ELF-1 (cell line): Measurements from ENCODE around the gene TCF12.

Experiments
- DNase-seq: peaks from one replicate; pipeline ENCODE4 v3.0.0-alpha.2; 2016; ENCODE audit warnings: low read depth, low spot score

Gene TCF12

DNA sequence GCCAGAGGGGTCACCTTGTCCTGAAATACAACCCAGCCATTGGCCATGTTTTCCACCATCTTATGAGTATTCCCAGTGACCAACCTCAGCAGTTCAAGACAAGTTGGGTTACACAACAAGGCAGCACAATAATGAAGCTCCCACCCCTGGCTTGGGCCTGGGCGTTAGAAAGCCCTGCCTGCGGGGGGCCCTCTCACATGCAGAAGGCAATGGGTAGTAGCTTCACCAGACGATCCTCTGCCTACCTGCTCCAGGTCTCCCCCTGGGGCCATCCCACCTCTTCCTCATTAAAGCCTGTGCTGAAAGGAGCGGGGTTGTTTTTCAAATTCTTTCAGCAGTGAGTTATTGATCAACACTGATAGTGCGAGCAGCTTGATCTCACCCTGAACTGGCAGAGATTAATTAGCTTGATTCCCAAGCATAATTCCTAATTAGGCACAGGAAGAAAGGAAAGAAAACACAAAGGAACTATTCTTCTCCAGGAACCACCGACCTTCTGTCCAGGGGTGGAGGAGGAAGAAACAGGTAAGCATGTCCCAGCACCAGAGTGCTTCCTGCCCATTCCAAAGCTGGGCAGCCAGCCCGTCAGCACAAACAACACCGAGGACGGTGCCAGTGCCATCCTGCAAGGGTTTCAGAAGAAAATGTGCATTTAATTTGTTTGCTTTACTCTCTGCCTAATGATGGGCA lies 378.2 kb downstream of the TCF12 start:
- peak; percentile 66 for DNase-seq

DNA sequence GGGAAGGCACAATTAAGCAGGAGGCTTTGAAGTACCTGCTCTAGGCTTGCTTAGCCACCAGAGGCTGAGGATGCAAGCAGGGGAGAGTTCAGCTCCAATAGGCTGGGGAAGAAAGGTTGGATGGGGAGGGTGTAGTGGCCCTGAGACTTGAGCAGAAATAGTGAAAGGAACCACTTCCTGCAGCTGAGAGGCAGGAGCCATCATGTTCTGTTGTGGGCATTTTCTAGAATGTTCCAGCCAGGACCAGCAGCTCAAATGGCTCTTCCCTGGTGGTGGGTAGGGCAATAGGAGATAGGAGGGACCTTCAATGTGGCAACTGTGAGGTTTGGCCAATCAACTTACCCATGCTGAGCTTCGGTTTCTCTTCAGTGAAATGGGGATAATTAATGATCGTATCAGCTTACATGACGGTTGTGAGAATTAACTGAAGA lies 378.7 kb downstream of the TCF12 start:
- peak; percentile 41 for DNase-seq

DNA sequence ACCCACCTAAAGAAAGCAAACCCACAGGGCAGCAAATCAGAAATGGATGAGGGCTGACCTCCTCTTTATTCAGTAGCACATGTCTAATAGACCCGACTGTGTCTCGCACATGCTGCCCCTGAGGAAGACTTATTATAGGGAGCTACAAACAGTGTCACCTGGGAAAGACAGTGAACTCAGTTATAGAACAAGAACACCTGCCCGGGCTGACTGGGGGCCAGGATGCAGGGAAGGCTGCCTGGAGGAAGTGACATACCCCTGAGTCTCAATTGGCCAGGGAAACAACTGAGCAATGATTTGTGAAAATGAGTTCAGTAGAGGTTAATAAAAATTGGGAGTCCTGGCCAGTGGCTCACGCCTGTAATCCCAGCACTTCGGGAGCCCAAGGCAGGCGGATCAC lies 379.2 kb downstream of the TCF12 start:
- DNase-seq = no peak

DNA sequence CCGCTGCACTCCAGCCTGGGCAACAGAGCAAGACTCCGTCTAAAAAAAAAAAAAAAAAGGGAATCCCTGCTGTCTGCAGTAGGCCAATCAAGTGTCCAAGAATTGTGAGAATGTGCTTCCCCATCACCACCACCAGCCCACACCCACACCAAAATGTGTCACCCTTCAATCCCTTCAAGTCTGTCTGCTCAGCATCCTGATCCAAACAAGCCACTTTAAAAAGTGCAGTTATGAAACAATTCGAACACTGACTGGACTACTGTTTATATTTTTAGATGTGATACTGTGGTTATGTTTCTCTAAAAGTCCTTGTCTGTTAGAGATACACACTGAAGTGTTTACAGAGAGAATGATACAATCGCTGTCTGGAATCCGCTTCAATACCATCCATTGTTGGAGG lies 379.8 kb downstream of the TCF12 start:
- DNase-seq = no peak

DNA sequence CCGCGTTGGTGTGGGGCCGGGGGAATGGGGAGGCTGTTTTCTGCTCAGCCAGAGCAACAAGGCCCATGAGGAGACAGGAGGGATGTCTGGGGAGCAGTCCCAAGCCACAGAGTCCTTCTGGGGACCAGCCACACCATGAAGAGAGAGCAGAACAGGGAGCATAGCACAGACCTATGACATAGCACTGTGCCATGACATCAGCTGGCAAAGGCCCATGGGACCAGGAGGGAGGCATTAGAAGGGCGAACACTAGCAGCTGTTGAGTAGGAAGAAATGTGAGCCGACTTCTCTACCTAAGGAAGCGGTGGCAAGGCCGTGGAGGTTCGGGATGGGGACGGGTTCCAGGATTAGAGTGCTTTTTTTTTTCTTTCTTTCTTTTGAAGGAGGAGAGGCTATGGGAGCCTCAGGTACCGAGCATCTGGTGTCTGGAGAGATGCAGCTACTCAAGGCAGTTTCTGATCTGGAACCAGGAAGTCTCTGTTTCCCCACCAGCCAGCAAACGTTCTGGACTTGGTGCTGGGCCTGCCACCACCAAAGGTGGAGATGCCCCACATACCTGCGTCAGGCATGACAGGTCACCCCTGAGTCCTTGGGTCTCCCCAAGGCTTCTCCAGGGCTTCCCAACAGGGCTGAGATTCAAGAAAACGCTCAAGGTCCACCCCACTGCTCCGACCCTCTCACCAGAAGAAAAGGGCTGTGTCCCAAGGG lies 380.6 kb downstream of the TCF12 start:
- DNase-seq = no peak

DNA sequence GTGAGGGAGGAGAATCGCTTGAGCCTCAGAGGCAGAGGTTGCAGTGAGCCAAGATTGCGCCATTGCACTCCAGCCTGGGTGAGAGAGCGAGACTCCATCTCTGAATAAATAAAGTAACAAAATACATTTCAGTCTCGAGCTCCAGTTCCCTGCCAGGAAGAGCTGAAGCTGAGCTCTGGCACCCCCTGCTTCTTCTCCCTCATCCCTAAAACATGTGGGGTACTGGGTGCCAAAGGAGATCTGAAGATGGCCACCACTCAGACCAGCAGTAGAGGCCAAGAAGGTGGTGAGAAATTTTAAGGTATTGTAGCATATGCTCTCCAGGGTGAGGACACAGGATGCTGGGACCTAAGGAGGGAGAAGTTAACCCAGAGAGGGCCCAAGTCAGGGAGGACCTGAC lies 382.9 kb downstream of the TCF12 start:
- no peak for DNase-seq

DNA sequence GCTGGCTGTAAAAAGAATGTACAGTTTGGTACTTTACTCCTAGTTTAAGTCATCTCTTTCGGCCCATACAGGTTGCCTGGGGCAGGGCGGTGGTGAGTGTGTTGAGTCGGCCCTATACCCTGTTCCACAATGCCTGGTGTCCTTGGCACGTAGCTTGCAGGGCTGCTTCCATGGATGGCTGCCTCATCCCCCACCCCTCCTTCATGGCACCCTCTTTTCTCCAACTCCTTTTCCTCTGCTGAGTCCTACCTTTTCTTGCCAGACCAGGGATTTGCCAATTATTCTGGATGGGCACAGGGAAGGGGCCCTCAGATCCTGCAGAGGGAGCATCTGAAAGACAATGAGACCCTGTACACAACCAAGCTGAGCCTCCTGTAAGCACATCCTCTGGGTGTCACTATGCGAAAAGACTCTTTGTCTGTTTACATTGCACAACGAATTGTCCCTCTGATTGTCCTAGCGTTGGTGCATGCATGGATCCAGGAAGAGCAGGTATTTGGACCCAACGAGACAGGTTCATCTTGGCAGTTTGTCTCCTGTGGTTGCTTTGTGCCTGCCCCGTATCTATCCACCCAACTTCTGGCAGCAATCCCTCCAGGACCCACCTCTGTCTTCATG lies 384.3 kb downstream of the TCF12 start:
- DNase-seq = no peak

DNA sequence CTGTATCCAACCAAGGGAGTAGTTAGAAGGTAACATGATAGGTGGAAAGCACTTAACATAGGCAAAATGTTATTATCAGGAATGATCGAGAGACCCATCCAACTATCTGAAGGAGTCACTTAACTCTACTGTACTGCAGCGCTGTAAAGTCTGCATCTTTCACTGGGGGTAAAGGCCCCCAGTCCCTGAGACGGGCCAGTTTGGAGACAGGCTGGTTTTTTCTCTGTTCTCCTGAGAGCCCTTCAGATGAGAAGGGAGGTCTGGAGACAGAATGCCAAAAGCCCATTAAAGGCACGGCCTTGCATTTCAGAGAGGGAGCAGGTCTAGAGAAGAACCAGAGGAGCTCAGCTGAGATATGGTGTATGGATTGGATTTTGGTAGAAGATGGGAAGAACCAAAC lies 386.6 kb downstream of the TCF12 start:
- no peak for DNase-seq

DNA sequence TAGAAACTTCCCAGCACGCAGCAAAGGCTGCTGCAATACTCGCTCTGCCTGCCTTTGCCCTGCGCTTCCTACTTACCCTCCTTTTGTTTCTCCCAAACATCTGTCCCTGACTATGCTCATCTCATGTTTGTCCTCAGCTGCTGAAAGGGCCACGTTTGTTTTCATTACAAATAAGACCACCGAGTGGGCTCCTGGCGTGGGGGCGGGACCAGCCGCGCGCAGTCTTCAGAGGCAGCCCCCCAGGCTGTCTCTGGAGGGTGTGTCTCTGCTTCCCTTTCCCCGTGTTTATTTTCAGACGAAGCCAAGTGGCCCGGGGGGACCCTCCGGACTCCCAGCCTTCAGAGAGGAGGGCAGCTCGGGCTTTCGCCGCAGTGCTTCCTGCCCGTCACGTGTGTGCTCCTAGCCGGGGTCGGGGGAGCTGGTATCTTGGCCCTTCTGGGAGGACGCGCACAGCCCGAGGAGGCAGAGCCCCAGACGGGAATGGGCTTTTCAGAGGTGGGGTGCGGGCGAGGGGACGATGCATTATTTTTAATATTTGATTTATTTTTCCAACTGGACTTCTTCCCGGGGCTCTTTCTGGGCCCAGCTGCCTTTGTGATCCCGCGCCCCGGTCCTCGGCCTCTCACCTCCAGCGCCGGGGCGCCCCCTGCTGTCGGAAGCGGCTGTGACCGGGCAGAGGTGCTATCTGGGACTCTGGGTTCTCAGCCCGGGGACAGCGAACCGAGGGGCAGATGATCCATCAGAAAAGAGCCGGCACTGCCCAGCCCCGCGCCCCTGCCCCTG lies 387.9 kb downstream of the TCF12 start:
- peak; percentile 98 for DNase-seq

DNA sequence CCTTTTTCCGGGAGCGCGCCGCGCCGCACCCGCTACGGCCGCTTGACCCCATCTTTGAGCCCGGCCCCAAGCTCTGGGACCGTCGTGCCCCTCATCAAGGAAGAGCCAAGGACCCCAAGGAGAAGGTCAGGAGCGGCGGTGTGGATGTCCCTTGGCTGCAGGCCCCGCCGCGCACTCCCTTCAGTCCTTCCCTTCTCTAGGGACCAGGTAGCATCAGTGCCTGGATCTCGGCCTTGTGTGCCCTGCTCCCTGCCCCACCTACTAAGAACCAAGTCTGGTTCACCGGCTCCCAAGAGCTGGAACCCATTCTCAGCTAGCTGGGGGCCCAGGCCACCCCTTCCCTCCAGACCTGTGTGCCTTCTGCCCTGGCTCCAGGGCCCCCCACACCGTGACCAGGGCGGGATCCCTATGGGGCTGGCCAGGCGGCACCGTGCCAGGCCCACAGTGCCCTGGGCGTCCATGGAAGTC lies 388.5 kb downstream of the TCF12 start:
- no peak for DNase-seq

DNA sequence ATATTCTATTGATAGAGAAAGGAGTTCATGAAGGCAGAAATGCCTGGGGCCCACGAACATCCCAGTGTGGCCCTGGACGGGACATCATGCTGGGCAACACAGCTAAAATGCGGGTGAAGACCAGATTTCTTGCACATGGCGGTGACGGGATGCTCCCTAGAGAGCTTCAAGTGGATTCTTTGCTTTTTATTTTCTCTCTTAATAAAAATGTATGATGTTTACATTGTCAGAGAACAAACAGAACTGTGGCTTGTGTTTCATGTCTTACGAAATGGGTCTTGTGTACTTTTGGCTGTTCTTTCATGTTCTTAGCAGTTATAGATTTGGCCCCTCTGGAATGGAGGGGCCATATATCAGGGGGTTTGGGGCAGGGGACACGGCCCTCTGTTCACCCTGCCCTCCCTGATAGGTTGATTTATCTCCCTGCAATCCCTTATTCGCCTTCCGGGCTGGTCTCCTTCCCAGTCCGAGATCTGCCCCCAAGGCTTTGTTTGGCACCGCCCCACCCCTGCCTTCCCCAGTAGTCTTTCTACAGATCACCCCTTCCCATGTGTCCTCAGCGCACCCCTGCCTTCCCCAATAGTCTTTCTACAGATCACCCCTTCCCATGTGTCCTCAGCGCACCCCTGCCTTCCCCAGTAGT lies 389.2 kb downstream of the TCF12 start:
- DNase-seq = no peak

DNA sequence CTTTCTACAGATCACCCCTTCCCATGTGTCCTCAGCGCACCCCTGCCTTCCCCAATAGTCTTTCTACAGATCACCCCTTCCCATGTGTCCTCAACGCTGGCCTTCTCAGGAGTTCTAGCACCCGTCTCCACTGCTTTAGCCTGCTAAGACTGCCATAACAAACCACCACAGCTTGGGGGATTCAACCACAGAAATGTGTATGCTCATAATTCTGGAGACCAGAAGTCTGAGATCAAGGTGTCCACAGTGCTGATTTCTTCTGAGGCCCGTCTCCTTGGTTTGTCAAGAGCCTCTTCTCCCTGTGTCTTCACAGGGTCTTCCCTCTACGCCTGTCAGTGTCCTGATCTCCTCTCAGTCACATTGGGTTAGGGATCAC lies 389.7 kb downstream of the TCF12 start:
- no peak for DNase-seq

DNA sequence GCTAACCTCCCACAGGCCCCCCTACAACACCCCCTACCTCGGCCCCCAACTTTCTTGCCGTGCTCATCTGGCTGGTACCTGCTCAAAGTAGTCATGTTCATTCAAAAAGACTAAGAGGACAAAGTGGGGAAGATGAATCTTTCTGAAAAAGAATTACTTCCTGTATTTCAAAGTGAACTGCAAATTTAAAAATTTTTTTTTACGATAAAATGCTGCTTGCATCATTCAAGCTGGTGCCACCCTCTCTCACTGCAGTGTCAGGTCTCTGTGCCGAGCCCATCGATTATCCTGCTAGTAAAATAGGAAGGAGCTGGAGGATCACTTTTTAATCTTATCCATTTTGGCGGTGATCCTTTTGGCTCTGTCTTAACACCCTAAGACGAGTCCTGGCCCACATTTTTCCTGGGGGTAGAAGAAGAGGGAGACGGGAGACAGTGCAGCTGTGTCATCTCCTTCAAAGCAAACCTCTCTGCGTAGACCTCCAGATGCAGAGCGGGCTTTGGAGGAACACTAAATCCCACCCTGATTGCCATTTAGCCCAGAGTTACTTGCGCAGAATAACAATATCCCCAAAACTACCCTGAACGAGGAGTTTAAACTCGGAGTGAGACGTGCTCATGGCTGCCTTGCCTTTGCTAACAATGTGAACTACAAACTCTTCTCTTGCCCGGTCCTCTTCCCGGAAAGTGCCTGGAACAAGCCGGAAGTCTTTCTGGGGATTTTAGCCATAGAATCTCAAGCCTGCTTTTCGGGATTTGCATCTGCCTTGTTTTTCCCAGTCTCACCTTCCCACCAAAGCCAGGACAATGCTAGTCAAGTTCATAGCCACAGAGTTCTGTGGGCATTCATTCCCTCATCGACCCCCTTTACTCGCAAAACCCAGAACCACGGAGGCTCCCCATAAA lies 391.7 kb downstream of the TCF12 start:
- DNase-seq = no peak

DNA sequence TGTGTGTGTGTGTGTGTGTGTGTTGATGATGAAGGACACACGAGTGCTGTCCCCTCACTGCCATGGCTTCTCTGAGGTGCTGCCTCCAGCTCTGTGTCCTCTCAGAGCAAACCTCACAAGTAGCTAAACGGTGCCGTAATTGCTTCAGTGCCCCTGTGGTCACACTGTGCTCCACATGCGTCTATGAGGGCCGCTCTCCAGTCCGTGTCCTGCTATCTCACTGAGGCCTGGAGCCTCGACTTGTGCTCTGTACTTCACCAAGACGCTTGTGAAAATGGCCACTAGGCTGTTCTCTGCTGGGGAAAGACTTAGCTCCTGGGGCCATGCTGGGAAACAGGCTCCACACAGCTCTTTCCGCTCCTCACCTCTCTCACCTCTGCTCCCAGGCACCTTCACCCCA lies 392.4 kb downstream of the TCF12 start:
- DNase-seq = no peak

DNA sequence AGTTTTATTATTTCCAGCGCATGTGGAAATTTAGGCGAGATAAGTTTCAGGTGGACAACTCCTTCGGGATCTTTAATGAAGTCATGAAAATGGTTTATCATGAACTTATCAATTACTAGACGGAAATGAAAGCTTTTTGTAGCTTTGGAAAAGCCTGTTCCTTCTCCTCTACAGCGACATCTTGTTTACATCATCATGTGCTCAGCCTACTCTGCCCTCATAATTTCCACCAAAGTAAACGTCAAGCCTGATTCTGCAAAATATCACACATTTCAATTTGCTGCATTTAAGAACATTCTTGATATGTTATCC lies 393.5 kb downstream of the TCF12 start:
- no peak for DNase-seq

DNA sequence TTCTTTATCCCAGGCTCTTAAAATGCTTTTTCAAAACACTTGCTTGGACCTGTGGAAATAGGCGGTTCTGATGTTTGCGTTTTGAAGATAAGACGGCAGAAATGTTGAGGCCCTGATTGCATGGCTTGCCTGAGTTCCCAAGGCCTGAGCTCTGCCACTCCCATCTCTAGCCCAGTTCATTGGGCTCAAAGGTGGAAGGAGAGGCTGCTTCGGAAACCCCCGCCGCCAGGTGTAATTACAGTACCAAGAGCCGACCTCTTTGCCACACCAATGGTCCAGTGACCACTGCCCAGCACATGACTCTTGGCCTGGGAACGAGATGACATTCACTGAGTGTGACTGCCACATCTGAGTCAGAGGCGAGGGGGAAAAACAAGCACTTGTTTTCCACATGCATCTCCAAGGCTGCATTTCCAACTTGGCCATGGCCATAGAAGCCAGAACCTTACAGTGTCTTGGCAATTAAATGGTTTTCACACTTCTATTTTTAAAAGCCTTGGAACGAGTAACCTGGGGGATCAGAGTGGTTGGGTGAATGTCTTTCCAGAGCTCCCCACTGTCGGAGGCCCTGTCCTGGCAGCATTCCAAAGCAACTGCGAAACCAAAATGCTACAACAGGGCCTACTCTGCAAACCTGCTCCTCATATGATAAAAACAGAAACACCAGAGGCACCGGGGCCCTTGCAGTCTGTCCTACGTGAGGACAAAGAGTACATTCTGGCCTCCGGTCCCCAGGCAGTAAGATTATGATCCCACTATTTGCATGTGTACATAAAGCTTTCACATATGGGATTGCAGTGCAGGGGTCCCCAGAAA lies 394.1 kb downstream of the TCF12 start:
- DNase-seq = no peak

DNA sequence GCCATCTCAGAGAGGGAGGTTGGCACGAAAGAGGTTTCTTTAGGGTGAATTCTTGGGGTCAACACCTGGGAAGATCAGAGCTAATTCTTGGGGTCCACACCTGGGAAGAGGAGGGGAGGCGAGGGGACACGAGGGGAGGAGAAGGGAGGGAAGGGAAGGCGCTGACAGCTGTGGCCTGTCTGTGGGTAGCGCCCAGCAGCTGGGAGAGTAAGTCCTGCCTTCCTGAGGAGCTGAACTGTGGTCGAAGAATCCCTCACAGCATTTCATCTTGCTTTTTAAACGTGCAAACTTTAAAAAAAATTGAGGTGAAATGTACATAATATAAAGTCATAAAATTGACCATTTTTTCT lies 394.7 kb downstream of the TCF12 start:
- DNase-seq = no peak

DNA sequence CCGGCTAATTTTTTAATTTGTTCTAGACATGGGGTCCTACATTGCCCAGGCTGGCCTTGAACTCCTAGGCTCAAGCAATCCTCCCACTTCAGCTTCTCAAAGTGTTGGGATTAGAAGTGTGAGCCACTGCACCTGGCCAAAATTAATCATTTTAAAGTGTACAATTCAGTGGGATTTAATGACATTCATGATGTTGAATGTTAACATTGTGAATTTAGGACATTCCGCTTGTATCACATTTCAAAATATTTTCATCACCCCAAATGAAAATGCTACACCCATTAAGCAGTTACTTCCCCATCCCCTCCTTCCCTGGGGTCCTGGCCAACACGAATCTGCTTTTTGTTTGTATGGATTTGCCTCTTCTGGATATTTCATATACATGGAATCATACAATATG lies 395.8 kb downstream of the TCF12 start:
- DNase-seq = no peak

DNA sequence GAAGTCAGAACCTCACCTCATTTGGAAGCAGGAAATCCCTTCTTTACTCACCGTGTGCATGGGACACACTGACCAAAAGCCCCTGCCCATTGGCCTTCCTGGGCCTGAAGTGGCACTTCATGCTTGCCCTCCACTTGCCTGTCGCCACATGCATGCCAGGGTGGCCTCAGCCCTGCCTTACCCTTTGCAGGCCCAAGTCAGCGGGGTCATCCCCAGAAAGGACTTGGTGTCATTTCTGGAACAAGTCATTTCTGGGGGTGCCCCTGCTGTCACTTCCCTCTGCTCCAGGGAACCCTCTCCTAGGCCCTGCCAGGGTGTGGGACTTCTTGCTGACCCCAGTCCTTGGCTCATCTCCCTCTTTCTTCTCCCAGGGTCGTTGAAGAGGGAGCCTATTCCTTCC lies 398.0 kb downstream of the TCF12 start:
- DNase-seq = no peak
